H9 (cell line): ENCODE data around the gene AKAP17A. TPM values are rescaled to one million over a fixed set of nuclear protein-coding genes. Genes with fewer than 3 reads are reported as not detected.

Experiments
- DNase-seq: peaks from one replicate; pipeline ENCODE4 v3.0.0-alpha.2; 2017
- H2AFZ ChIP-seq: one replicate; pipeline ENCODE4 v1.6.1; 2013; ENCODE audit warnings: mild to moderate bottlenecking, low read length, control low read depth, moderate library complexity
- H2AK5ac ChIP-seq: 2 replicates; pipeline ENCODE4 v1.6.1; 2013; ENCODE audit warnings: low read length, control low read depth, mixed read lengths; ENCODE audit not compliant: insufficient read length
- H2BK120ac ChIP-seq: one replicate; pipeline ENCODE4 v1.6.1; 2013; ENCODE audit warnings: low read depth, mild to moderate bottlenecking, low read length, control low read depth, inconsistent platforms; ENCODE audit not compliant: poor library complexity, severe bottlenecking
- H2BK12ac ChIP-seq: 2 replicates; pipeline ENCODE4 v1.6.1; 2013; ENCODE audit warnings: low read length, control low read depth, mixed read lengths, low read depth; ENCODE audit not compliant: insufficient read length
- H2BK15ac ChIP-seq: 2 replicates; pipeline ENCODE4 v1.6.1; 2013; ENCODE audit warnings: low read depth, low read length, control low read depth
- H2BK20ac ChIP-seq: one replicate; pipeline ENCODE4 v1.6.1; 2013; ENCODE audit warnings: low read depth, mild to moderate bottlenecking, low read length, control low read depth, inconsistent platforms; ENCODE audit not compliant: poor library complexity, severe bottlenecking
- H2BK5ac ChIP-seq: 2 replicates; pipeline ENCODE4 v1.6.1; 2013; ENCODE audit warnings: low read length, control low read depth, mixed read lengths; ENCODE audit not compliant: insufficient read length
- H3K14ac ChIP-seq: 2 replicates; pipeline ENCODE4 v1.6.1; 2013; ENCODE audit warnings: low read length, control low read depth; ENCODE audit not compliant: insufficient read depth
- H3K18ac ChIP-seq: 2 replicates; pipeline ENCODE4 v1.6.1; 2013; ENCODE audit warnings: low read depth, mild to moderate bottlenecking, mixed read lengths, low read length, control low read depth; ENCODE audit not compliant: insufficient read length
- H3K23ac ChIP-seq: 2 replicates; pipeline ENCODE4 v1.6.1; 2013; ENCODE audit warnings: low read length, control low read depth, mixed read lengths, low read depth; ENCODE audit not compliant: insufficient read length
- H3K23me2 ChIP-seq: 2 replicates; pipeline ENCODE4 v1.6.1; 2013; ENCODE audit warnings: low read depth, mild to moderate bottlenecking, mixed read lengths, low read length, control low read depth; ENCODE audit not compliant: insufficient read length, poor library complexity, severe bottlenecking
- H3K27ac ChIP-seq: 2 replicates; pipeline ENCODE4 v1.5.1; 2013; ENCODE audit warnings: low read length, control low read depth, mixed read lengths, low read depth; ENCODE audit not compliant: insufficient read length
- H3K27me3 ChIP-seq: 2 replicates; pipeline ENCODE4 v1.6.1; 2013; ENCODE audit warnings: low read length, control low read depth, inconsistent platforms; ENCODE audit not compliant: insufficient read depth
- H3K4ac ChIP-seq: 2 replicates; pipeline ENCODE4 v1.6.1; 2013; ENCODE audit warnings: low read depth, mild to moderate bottlenecking, control low read depth, inconsistent platforms, low read length, moderate library complexity
- H3K4me1 ChIP-seq: 2 replicates; pipeline ENCODE4 v1.6.1; 2013; ENCODE audit warnings: low read length, control low read depth, inconsistent platforms; ENCODE audit not compliant: insufficient read depth
- H3K4me2 ChIP-seq: 2 replicates; pipeline ENCODE4 v1.6.1; 2013; ENCODE audit warnings: low read length, control low read depth, mixed read lengths; ENCODE audit not compliant: insufficient read length, insufficient read depth
- H3K56ac ChIP-seq: 2 replicates; pipeline ENCODE4 v1.6.1; 2013; ENCODE audit warnings: low read depth, mild to moderate bottlenecking, mixed read lengths, low read length, control low read depth; ENCODE audit not compliant: insufficient read length
- H3K79me1 ChIP-seq: 2 replicates; pipeline ENCODE4 v1.6.1; 2013; ENCODE audit warnings: low read depth, mild to moderate bottlenecking, moderate library complexity, low read length, control low read depth, inconsistent platforms; ENCODE audit not compliant: insufficient read depth, poor library complexity, severe bottlenecking
- H3K79me2 ChIP-seq: 2 replicates; pipeline ENCODE4 v1.6.1; 2013; ENCODE audit warnings: low read length, control low read depth, inconsistent platforms; ENCODE audit not compliant: insufficient read depth
- H3K9ac ChIP-seq: 2 replicates; pipeline ENCODE4 v1.6.1; 2013; ENCODE audit warnings: low read length, control low read depth, mixed read lengths; ENCODE audit not compliant: insufficient read length; ENCODE audit errors: extremely low read depth
- H3K9me3 ChIP-seq: one replicate; pipeline ENCODE4 v1.6.1; 2013; ENCODE audit warnings: low read depth, low read length, inconsistent platforms; ENCODE audit not compliant: control insufficient read depth
- H3T11ph ChIP-seq: one replicate; pipeline ENCODE4 v1.6.1; 2013; ENCODE audit warnings: mild to moderate bottlenecking, low read length, control low read depth, inconsistent platforms
- H4K20me1 ChIP-seq: one replicate; pipeline ENCODE4 v1.6.1; 2013; ENCODE audit not compliant: control insufficient read depth, insufficient read length, insufficient read depth
- H4K5ac ChIP-seq: 2 replicates; pipeline ENCODE4 v1.6.1; 2013; ENCODE audit warnings: low read depth, mild to moderate bottlenecking, mixed read lengths, low read length, control low read depth; ENCODE audit not compliant: insufficient read length
- H4K8ac ChIP-seq: replicated peaks from 2 replicates; pipeline ENCODE4 v1.6.1; 2013; ENCODE audit warnings: low read length, control low read depth, mixed read lengths, low read depth; ENCODE audit not compliant: insufficient read length
- H4K91ac ChIP-seq: 2 replicates; pipeline ENCODE4 v1.6.1; 2013; ENCODE audit warnings: low read depth, mild to moderate bottlenecking, moderate library complexity, mixed read lengths, low read length, control low read depth; ENCODE audit not compliant: insufficient read length
- H3K27ac Mint-ChIP-seq, 3 experiments: 2 replicates in 2 of 3; 3 replicates in 1 of 3; pipeline ENCODE4 v1.8.0; 2020 to 2021; ENCODE audit warnings: mixed read lengths in 3 of 3, mild to moderate bottlenecking in 1 of 3, moderate library complexity in 1 of 3
- H3K27me3 Mint-ChIP-seq: 2 replicates; pipeline ENCODE4 v1.8.0; 2021; ENCODE audit warnings: low read depth, mild to moderate bottlenecking, moderate library complexity, mixed read lengths
- H3K36me3 Mint-ChIP-seq, 3 experiments: 2 replicates in 2 of 3; 3 replicates in 1 of 3; pipeline ENCODE4 v1.8.0; 2020 to 2021; ENCODE audit warnings: low read depth in 3 of 3, mixed read lengths in 3 of 3; ENCODE audit not compliant: insufficient read depth in 1 of 3
- H3K4me1 Mint-ChIP-seq, 2 experiments: 2 replicates each; pipeline ENCODE4 v1.8.0; 2020; ENCODE audit warnings: mixed read lengths in 2 of 2
- H3K4me3 Mint-ChIP-seq, 2 experiments: 2 replicates in 1 of 2; 3 replicates in 1 of 2; pipeline ENCODE4 v1.8.0; 2020 to 2021; ENCODE audit warnings: mild to moderate bottlenecking in 2 of 2, mixed read lengths in 2 of 2, moderate library complexity in 1 of 2
- H3K9me3 Mint-ChIP-seq, 2 experiments: 2 replicates in 1 of 2; 3 replicates in 1 of 2; pipeline ENCODE4 v1.8.0; 2020; ENCODE audit warnings: mild to moderate bottlenecking in 2 of 2, mixed read lengths in 2 of 2, moderate library complexity in 1 of 2
- CTCF ChIP-seq: fragments of 200-600 bp; sonication (generic); conservative IDR thresholded peaks from 3 replicates; pipeline ENCODE4 v1.8.0; 2021; ENCODE audit warnings: antibody characterized with exemption, mild to moderate bottlenecking
- WGBS: extraction: QIAGEN DNeasy Blood & Tissue Kit; methylation state at CpG from one replicate; pipeline ENCODE4 v1.1.7; 2013; ENCODE audit warnings: missing lambda C conversion rate, low lambda C conversion rate, mixed read lengths; ENCODE audit not compliant: insufficient read length; ENCODE audit errors: extremely low coverage; 5-methylcytosine and 5-hydroxymethylcytosine counted together
- total RNA-seq: library from RNA; stranded (reverse); gene quantifications from 2 replicates; pipeline ENCODE4 v1.2.1, GENCODE V29; 2021

AKAP17A gene
- total RNA-seq, 1 experiment from 2014 or later = 39.7 TPM

- Histone ChIP-seq H3K9me3 (no peaks in the 10 kb centered on the region), H2BK12ac (no peak overlapping the region), H4K91ac (no peak overlapping the region), H3K4me1 (no peaks in the 10 kb centered on the region), H2AK5ac (no peak overlapping the region), H2BK15ac (no peak overlapping the region), H3K79me2 (peaks cover 11% of the 10 kb centered on the region; the same call in 1 of the 2 replicates), H3K79me1 (peaks cover 13% of the 10 kb centered on the region), H3K27ac (no peak overlapping the region), H3K23me2 (no peaks in the 10 kb centered on the region), H2BK20ac (no peak overlapping the region), H3K56ac (no peak overlapping the region), H3K4me2 (no peak overlapping the region), H3K27me3 (no peaks in the 10 kb centered on the region), H4K8ac (no peak overlapping the region), H3K23ac (no peak overlapping the region), H2BK120ac (no peak overlapping the region), H2BK5ac (no peak overlapping the region), H3K4ac (no peak overlapping the region), H3T11ph (no peak overlapping the region), H4K5ac (no peak overlapping the region), H3K14ac (no peak overlapping the region), H2AFZ (no peak overlapping the region), H3K9ac (no peak overlapping the region), H4K20me1 (peaks cover 4% of the 10 kb centered on the region), H3K18ac (no peak overlapping the region)
- no peaks in the 10 kb centered on the region; a peak in 1 of 5 replicates for H3K9me3 Mint-ChIP-seq
- H3K27me3 Mint-ChIP-seq = no peaks in the 10 kb centered on the region
- no peak overlapping the region for H3K4me3 Mint-ChIP-seq
- WGBS = no CpG with 5 or more reads among the region's 50 CpGs
- 0 out of 4 replicates have a peak, but pooled peaks cover under 1 to 1% of the 10 kb centered on the region in 2 experiments for H3K4me1 Mint-ChIP-seq
- H3K27ac Mint-ChIP-seq = no peak overlapping the region; a peak in 1 of 7 replicates
- TF ChIP-seq CTCF = no peak
- peaks cover 56 to 87% (median 79%) of the 10 kb centered on the region in 3 experiments for H3K36me3 Mint-ChIP-seq
- no peak for DNase-seq
These were observed 6.8 kb downstream of the AKAP17A start for GRCh38 chrX:1598021-1598875.
